WTC11 (cell line): ENCODE results near the gene FOLR2. TPM values are rescaled to one million over a fixed set of nuclear protein-coding genes. Genes with fewer than 3 reads are reported as not detected.

Experiments
- ATAC-seq: fragments of 200-7000 bp; cut with Tn5 transposase; 2 replicates; pipeline ENCODE4 v1.10.0; 2021; ENCODE audit warnings: mild to moderate bottlenecking, moderate library complexity
- CTCF ChIA-PET: fragments of 300-600 bp; sonication (Branson Sonifier 250); formaldehyde crosslinking; loops from one replicate; lab custom pipeline; 2021; ENCODE audit warnings: antibody characterized with exemption; lab: Charles Lee
- POLR2A ChIA-PET: fragments of 350-600 bp; sonication (Branson Sonifier 250); formaldehyde crosslinking; loops from one replicate; lab custom pipeline; 2021; ENCODE audit warnings: antibody characterized with exemption; lab: Charles Lee
- DNase-seq: peaks from one replicate; pipeline ENCODE4 v3.0.0; 2021; ENCODE audit warnings: low spot score
- H3K27ac Mint-ChIP-seq: 2 replicates; pipeline ENCODE4 v1.8.0; 2021; ENCODE audit warnings: mixed read lengths
- H3K27me3 Mint-ChIP-seq: 2 replicates; pipeline ENCODE4 v1.8.0; 2021; ENCODE audit warnings: low read depth, mild to moderate bottlenecking, moderate library complexity, mixed read lengths
- H3K36me3 Mint-ChIP-seq: 2 replicates; pipeline ENCODE4 v1.8.0; 2021; ENCODE audit warnings: mixed read lengths
- H3K4me1 Mint-ChIP-seq: 2 replicates; pipeline ENCODE4 v1.8.0; 2022; ENCODE audit warnings: mixed read lengths
- H3K4me3 Mint-ChIP-seq: 2 replicates; pipeline ENCODE4 v1.8.0; 2021; ENCODE audit warnings: mild to moderate bottlenecking, moderate library complexity, mixed read lengths
- H3K9me3 Mint-ChIP-seq: 2 replicates; pipeline ENCODE4 v1.8.0; 2021; ENCODE audit warnings: mixed read lengths
- ATF1 ChIP-seq: sonication (generic); formaldehyde crosslinking; IDR thresholded peaks from 2 replicates; pipeline ENCODE4 v1.8.1; 2023; ENCODE audit warnings: mild to moderate bottlenecking, moderate library complexity, missing genetic modification reagents
- CREB1 ChIP-seq: sonication (generic); formaldehyde crosslinking; IDR thresholded peaks from 2 replicates; pipeline ENCODE4 v1.8.0; 2023; ENCODE audit warnings: mild to moderate bottlenecking, missing genetic modification reagents
- ETV6 ChIP-seq: sonication (generic); formaldehyde crosslinking; IDR thresholded peaks from 2 replicates; pipeline ENCODE4 v1.8.1; 2022; ENCODE audit warnings: mild to moderate bottlenecking, missing genetic modification reagents
- FOXK1 ChIP-seq: sonication (generic); formaldehyde crosslinking; IDR thresholded peaks from 2 replicates; pipeline ENCODE4 v1.8.0; 2022; ENCODE audit warnings: mild to moderate bottlenecking, moderate library complexity, missing genetic modification reagents
- GRHL2 ChIP-seq: fragments of 250-450 bp; sonication (Bioruptor Pico); IDR thresholded peaks from 2 replicates; pipeline ENCODE4 v1.8.0; 2022; ENCODE audit warnings: mild to moderate bottlenecking, moderate library complexity; ENCODE audit not compliant: insufficient replicate concordance, severe bottlenecking
- GTF2I ChIP-seq: fragments of 250-450 bp; sonication (Bioruptor Pico); conservative IDR thresholded peaks from 2 replicates; pipeline ENCODE4 v1.4.0; 2021; ENCODE audit warnings: mild to moderate bottlenecking
- HMGXB4 ChIP-seq: sonication (generic); formaldehyde crosslinking; IDR thresholded peaks from 2 replicates; pipeline ENCODE4 v1.8.1; 2023; ENCODE audit warnings: mild to moderate bottlenecking, moderate library complexity, missing genetic modification reagents
- JUN ChIP-seq: sonication (generic); formaldehyde crosslinking; IDR thresholded peaks from 2 replicates; pipeline ENCODE4 v1.8.0; 2023; ENCODE audit warnings: mild to moderate bottlenecking, missing genetic modification reagents
- MAX ChIP-seq: sonication (generic); formaldehyde crosslinking; IDR thresholded peaks from 2 replicates; pipeline ENCODE4 v1.8.0; 2022; ENCODE audit warnings: mild to moderate bottlenecking, missing genetic modification reagents
- NFATC4 ChIP-seq: fragments of 250-450 bp; sonication (Bioruptor Pico); IDR thresholded peaks from 2 replicates; pipeline ENCODE4 v1.9.0; 2021; ENCODE audit warnings: mild to moderate bottlenecking
- PREB ChIP-seq: sonication (generic); formaldehyde crosslinking; IDR thresholded peaks from 2 replicates; pipeline ENCODE4 v1.8.1; 2022; ENCODE audit warnings: mild to moderate bottlenecking, missing genetic modification reagents, moderate library complexity, borderline replicate concordance
- PRRX2 ChIP-seq: fragments of 250-450 bp; sonication (Bioruptor Pico); IDR thresholded peaks from 2 replicates; pipeline ENCODE4 v1.8.0; 2021; ENCODE audit warnings: mild to moderate bottlenecking
- SMAD3 ChIP-seq: sonication (generic); formaldehyde crosslinking; IDR thresholded peaks from 2 replicates; pipeline ENCODE4 v1.8.0; 2022; ENCODE audit warnings: missing genetic modification reagents, mild to moderate bottlenecking, borderline replicate concordance
- SMAD4 ChIP-seq: sonication (generic); formaldehyde crosslinking; IDR thresholded peaks from 2 replicates; pipeline ENCODE4 v1.8.0; 2022; ENCODE audit warnings: mild to moderate bottlenecking, missing genetic modification reagents
- TCF7 ChIP-seq: sonication (generic); formaldehyde crosslinking; IDR thresholded peaks from 2 replicates; pipeline ENCODE4 v1.8.0; 2022; ENCODE audit warnings: mild to moderate bottlenecking, low read depth, missing genetic modification reagents, moderate library complexity
- TP53 ChIP-seq: sonication (generic); formaldehyde crosslinking; IDR thresholded peaks from 2 replicates; pipeline ENCODE4 v1.8.1; 2023; ENCODE audit warnings: mild to moderate bottlenecking, missing genetic modification reagents
- ZBTB21 ChIP-seq: sonication (generic); formaldehyde crosslinking; IDR thresholded peaks from 2 replicates; pipeline ENCODE4 v1.8.1; 2023; ENCODE audit warnings: mild to moderate bottlenecking, missing genetic modification reagents, borderline replicate concordance
- ZNF232 ChIP-seq: sonication (generic); formaldehyde crosslinking; IDR thresholded peaks from 2 replicates; pipeline ENCODE4 v1.8.0; 2022; ENCODE audit warnings: mild to moderate bottlenecking, missing genetic modification reagents
- ZNF263 ChIP-seq: sonication (generic); formaldehyde crosslinking; IDR thresholded peaks from 2 replicates; pipeline ENCODE4 v1.8.1; 2022; ENCODE audit warnings: low read depth, mild to moderate bottlenecking, moderate library complexity, missing genetic modification reagents
- ZNF416 ChIP-seq: fragments of 250-450 bp; sonication (Bioruptor Pico); IDR thresholded peaks from 2 replicates; pipeline ENCODE4 v1.9.0; 2021; ENCODE audit warnings: mild to moderate bottlenecking, inconsistent platforms
- ZNF425 ChIP-seq: fragments of 250-450 bp; sonication (Bioruptor Pico); conservative IDR thresholded peaks from 2 replicates; pipeline ENCODE4 v1.9.0; 2021; ENCODE audit warnings: mild to moderate bottlenecking
- ZNF671 ChIP-seq: fragments of 250-450 bp; sonication (Bioruptor Pico); IDR thresholded peaks from 2 replicates; pipeline ENCODE4 v1.8.0; 2021; ENCODE audit warnings: mild to moderate bottlenecking
- total RNA-seq: library from RNA; stranded (reverse); gene quantifications from 3 replicates; pipeline ENCODE4 v1.2.3, GENCODE V29; 2021
- TF ChIP-seq, protein P1 (sequence below): fragments of 250-450 bp; sonication (Bioruptor Pico); IDR thresholded peaks from 2 replicates; pipeline ENCODE4 v1.9.0; 2021; ENCODE audit warnings: mild to moderate bottlenecking
- TF ChIP-seq, protein P2 (sequence below): fragments of 250-450 bp; sonication (Bioruptor Pico); IDR thresholded peaks from 2 replicates; pipeline ENCODE4 v1.9.0; 2021; ENCODE audit warnings: moderate library complexity, mild to moderate bottlenecking, inconsistent platforms, borderline replicate concordance
- TF ChIP-seq, protein P3 (sequence below): sonication (generic); formaldehyde crosslinking; IDR thresholded peaks from 2 replicates; pipeline ENCODE4 v1.8.0; 2023; ENCODE audit warnings: missing genetic modification reagents, mild to moderate bottlenecking, borderline replicate concordance

FOLR2 gene
- total RNA-seq, 1 experiment from 2014 or later, result not detected

DNA sequence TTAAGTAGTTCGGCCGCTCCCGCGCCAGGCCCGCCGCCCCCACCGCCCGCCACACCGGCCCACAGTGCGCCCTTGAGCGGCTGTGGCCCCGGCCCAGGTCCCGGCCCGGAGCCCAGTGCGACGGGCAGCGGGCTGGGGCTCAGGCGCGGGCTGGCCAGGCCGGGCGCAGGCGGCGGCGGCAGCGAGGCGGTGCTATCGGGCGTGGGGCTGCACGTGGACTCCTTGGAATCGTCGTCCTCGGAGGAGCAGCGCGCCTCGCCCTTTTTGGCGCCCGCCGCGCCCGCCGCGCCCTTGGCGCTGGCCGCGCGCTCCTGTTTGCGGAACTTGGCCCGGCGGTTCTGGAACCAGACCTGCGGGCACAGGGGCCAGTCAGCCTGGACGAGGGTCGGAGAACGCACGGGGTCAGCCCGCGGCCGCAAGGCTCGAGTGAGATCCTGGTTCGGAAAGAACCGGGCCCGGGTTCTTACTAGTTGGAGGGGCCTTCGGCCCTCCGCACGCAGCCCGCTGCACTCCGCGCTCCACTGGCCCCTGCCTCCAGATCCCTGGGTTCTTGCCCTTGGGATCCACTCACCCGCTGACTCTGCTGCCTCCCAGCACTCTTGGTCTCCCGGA, 23.4 kb downstream of the FOLR2 start:
- Mint-ChIP-seq H3K9me3 (no peaks in the 10 kb centered on the region), H3K4me1 (peaks cover 41% of the 10 kb centered on the region), H3K27ac (no peak overlapping the region), H3K27me3 (peaks cover 54% of the 10 kb centered on the region), H3K4me3 (peak overlapping the region; percentile 74), H3K36me3 (peaks cover 5% of the 10 kb centered on the region; the same call in 1 of the 2 replicates)
- CTCF ChIA-PET, result interaction anchor here (0.6 to 7.5 kb wide), 11 partner anchors 15 to 215 kb away, joined by 3 to 123 read pairs (median 15); partner anchors contain the start of genes CLPB and INPPL1
- DNase-seq (no peak), ATAC-seq (no peak; the same call in 1 of the 2 replicates)
- POLR2A ChIA-PET, result interaction anchor here (5.7 kb wide), 1 partner anchor 16 kb away, joined by 37 read pairs; the partner anchor contains the start of gene INPPL1
- TF ChIP-seq GRHL2 (CRISPR knock-in tag) (no peak), ETV6 (CRISPR knock-in tag) (peak; percentile 42; the same call in 1 of the 2 replicates), PREB (CRISPR knock-in tag) (no peak), SMAD3 (0 out of 2 replicates have a peak, but pooled peaks have one; percentile 23), PRRX2 (CRISPR knock-in tag) (no peak), CREB1 (CRISPR knock-in tag) (no peak), TCF7 (CRISPR knock-in tag) (peak; percentile 68; the same call in 1 of the 2 replicates), ZBTB21 (CRISPR knock-in tag) (no peak), JUN (peak; percentile 82; the same call in 1 of the 2 replicates), HMGXB4 (CRISPR knock-in tag) (no peak), SMAD4 (no peak), TP53 (CRISPR knock-in tag) (no peak), GTF2I (CRISPR knock-in tag) (no peak), ATF1 (CRISPR knock-in tag) (0 out of 2 replicates have a peak, but pooled peaks have one; percentile 49), ZNF425 (CRISPR knock-in tag) (peak; percentile 1; the same call in 1 of the 2 replicates), ZNF232 (CRISPR knock-in tag) (0 out of 2 replicates have a peak, but pooled peaks have one; percentile 28), ZNF263 (CRISPR knock-in tag) (no peak), NFATC4 (peak; percentile 45; the same call in 1 of the 2 replicates), ZNF416 (CRISPR knock-in tag) (peak; percentile 26; the same call in 1 of the 2 replicates), FOXK1 (CRISPR knock-in tag) (0 out of 2 replicates have a peak, but pooled peaks have one; percentile 52), ZNF671 (peak; percentile 69), MAX (CRISPR knock-in tag) (peak; percentile 78; the same call in 1 of the 2 replicates)
- TF ChIP-seq, protein P1, sequence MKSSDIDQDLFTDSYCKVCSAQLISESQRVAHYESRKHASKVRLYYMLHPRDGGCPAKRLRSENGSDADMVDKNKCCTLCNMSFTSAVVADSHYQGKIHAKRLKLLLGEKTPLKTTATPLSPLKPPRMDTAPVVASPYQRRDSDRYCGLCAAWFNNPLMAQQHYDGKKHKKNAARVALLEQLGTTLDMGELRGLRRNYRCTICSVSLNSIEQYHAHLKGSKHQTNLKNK (CRISPR knock-in tag), result peak; percentile 12; the same call in 1 of the 2 replicates
- TF ChIP-seq, protein P2, sequence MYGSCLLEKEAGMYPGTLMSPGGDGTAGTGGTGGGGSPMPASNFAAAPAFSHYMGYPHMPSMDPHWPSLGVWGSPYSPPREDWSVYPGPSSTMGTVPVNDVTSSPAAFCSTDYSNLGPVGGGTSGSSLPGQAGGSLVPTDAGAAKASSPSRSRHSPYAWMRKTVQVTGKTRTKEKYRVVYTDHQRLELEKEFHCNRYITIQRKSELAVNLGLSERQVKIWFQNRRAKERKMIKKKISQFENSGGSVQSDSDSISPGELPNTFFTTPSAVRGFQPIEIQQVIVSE (CRISPR knock-in tag), result no peak
- TF ChIP-seq, protein P3, sequence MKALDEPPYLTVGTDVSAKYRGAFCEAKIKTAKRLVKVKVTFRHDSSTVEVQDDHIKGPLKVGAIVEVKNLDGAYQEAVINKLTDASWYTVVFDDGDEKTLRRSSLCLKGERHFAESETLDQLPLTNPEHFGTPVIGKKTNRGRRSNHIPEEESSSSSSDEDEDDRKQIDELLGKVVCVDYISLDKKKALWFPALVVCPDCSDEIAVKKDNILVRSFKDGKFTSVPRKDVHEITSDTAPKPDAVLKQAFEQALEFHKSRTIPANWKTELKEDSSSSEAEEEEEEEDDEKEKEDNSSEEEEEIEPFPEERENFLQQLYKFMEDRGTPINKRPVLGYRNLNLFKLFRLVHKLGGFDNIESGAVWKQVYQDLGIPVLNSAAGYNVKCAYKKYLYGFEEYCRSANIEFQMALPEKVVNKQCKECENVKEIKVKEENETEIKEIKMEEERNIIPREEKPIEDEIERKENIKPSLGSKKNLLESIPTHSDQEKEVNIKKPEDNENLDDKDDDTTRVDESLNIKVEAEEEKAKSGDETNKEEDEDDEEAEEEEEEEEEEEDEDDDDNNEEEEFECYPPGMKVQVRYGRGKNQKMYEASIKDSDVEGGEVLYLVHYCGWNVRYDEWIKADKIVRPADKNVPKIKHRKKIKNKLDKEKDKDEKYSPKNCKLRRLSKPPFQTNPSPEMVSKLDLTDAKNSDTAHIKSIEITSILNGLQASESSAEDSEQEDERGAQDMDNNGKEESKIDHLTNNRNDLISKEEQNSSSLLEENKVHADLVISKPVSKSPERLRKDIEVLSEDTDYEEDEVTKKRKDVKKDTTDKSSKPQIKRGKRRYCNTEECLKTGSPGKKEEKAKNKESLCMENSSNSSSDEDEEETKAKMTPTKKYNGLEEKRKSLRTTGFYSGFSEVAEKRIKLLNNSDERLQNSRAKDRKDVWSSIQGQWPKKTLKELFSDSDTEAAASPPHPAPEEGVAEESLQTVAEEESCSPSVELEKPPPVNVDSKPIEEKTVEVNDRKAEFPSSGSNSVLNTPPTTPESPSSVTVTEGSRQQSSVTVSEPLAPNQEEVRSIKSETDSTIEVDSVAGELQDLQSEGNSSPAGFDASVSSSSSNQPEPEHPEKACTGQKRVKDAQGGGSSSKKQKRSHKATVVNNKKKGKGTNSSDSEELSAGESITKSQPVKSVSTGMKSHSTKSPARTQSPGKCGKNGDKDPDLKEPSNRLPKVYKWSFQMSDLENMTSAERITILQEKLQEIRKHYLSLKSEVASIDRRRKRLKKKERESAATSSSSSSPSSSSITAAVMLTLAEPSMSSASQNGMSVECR, result peak; percentile 58; the same call in 1 of the 2 replicates
